GM18520 (cell line): ENCODE results near the gene FAM227A.
"Not testable (repeated sequence)": the region's sequence is repeated elsewhere in the genome, so short reads cannot be mapped to it uniquely, and the experiment has no call there.

Experiments used
- ATAC-seq: cut with Tn5 transposase; IDR thresholded peaks from one replicate; pipeline ENCODE4 v1.9.1; 2021; ENCODE audit not compliant: unreplicated experiment

The FAM227A gene

DNA sequence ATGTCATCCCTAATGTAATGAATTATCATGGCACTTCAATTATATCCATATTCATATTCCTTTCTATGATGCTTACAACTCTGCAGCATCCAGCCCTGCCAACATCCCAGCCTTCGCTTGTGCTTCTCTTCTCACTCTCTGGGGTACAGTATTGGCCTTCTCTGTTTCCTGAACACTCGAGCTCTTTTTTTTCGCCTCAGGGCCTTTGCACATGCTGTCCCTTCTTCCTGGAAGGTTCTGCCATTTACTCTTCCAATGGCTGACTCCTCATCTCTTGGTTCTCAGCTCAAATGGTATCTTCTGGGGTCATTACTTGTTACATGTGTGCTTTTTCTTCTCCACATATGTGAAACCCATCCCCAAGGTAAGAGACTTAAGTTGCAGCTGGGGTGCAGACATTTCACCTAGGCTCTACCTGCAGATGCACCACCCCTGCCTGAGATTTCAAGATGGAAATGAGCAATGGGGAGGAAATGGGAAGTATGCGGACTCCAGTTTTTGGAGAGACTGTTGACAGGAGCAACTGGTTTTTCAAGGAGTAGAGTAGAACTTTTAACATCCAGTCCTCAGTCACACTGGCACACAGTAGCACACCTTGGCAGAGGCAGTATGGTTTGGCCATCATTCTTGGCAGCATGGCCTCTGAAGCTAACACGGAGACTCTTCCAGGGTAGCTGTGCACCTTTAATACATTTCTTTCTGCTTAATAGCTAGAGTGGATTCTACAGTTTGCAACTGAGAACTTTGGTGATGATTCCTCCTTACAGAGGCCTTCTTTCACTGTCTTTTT lies 43.8 kb downstream of the FAM227A start:
- no peak for ATAC-seq

DNA sequence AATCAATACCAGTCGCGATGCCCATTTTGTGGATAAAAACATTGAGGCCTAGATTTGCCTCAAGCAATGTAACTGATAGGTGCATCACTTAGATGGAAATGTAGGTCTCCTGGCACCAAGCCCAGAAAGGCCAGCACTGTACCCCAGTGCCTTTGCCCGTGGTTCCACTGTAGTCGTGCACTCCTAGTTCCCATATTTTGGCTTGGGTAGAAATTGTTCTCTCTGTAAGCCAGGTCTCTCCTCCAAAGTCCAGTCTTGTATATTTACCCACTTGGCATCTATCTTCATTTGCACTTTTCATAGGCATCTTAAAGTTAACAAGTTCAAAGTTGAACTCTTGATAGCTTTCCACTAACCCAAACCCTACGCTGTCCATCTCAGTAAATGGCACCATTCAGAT lies 44.6 kb downstream of the FAM227A start:
- ATAC-seq, result no peak

DNA sequence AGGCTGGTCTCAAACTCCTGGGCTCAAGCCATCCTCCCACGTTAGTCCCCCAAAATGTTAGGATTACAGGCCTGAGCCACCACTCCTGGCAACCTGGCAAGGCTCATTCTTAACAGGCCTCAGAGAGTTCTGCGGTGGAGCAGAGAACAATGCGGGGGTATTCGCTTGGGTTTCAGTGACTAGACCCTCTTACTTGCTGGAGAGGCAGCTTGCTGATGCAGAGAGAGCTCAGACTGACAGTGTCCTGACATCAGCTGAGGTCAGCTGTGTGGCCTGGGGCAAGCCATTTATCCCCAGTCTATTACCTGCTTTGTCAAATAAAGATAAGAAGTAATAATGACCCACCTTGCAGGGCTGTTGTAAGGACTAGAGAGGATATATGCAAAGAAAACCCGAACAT lies 46.0 kb downstream of the FAM227A start:
- no peak for ATAC-seq

DNA sequence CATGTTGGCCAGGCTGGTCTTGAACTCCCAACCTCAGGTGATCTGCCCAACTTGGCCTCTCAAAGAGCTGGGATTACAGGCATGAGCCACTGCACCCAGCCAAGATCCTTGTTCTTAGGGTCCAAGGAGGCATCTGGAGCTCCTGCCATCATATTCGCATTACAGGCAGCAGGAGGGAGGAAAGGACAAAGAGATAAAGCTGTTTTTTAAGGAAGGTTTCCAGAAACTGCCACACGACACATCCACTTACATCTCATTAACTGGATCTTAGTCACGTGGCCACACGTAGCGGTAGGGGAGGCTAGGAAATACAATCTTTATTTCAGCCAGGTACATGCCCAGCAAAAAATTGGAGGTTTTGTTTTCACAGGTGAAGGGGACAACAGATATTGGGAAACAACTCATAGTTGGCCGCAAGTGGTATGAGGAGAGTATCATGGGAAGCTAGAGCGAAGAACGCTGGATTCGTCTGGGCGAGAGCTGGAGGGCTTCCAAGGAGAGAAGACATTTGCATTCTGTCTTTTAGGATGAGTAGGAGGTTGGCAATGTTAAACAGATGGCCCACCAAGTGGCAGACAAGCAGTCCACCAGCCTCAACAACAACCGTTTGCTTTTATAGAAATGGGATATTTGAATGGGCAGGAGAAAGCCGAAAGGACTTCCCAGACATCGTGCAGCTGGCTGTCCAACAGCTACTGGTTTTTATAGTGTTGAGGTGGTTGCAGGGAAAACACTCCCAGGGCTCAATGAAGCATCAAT lies 47.0 kb downstream of the FAM227A start:
- no peak for ATAC-seq

DNA sequence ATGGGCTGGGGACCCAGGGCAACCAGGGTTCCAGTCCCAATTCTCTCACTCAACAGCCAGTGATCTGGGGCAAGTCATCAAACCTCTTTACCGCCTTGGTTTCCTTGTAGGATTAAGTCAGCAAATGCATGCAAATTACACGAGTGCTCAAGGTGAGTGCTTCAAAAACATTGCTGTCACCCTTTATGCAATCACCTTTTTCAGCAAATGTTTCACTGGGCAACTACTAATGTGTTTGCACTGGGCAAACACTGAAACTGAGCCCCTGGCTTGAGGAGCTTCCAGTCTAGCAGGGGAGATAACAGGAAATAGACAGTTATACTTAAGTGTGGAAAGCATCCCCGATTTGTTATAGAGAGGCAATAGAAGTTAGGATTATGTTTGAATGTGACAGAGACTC lies 48.5 kb downstream of the FAM227A start:
- no peak for ATAC-seq

DNA sequence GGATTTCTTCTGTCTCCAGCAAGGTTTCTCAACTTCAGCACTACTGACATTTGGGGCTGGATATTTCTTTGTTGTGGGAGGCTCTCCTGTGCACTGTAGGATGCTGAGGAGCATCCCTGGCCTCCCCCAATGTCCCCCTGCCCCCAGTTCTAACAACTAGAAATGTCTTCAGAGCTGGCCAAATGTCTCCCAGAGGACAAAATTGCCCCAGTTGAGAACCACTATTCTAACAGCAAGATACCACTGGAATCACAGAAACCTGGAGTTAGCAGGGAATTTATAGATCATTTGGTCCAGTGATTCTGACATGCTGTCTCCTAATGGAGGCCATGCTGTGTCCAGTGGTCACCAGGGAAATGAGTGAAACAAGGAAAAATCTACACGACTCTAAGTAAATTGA lies 54.0 kb downstream of the FAM227A start:
- ATAC-seq, result no peak

DNA sequence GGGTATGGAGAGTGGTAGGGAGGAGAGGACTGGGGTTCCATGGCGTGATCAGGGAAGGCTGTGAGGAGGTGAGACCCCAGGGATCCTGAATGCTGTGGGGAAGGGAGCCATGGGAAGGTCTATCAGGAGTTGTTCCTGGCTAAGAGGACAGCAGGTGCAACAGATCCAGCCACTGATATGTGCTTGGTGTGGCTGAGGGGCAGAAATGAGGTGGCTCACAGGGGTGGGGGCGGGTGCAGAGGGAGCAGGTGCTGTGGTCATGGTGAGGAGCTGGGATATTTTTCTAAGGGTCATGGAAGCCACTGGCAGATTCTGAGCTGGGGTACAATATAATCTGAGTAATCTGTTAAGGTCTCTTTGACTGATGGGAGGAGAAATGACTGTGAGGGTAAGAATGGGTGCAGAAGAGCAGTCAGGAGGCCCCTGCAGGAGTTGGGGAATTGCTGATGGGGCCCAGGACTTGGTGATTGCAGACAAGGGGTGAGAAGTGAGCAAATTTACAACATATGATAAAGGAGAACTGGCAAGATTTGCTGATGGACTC lies 54.9 kb downstream of the FAM227A start:
- no peak for ATAC-seq

DNA sequence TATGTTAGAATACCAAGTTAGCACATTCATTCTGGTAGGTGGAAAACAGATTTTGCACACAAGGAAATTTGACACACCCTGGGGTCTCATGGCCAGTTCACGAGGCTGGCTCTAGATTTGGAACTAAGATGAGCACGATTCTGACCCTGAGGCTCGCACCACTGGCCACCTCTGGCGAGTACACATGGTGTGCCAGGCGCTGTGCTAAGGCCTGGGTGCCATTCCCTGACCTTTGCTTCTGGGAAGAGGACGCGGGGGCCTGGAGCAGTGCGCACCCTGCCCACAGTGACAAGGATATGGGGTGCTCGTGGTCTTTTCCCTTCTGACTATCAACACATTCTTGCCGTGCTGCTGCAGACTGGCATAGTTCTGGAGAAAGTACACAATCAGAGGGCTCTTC lies 56.7 kb downstream of the FAM227A start:
- no peak for ATAC-seq

DNA sequence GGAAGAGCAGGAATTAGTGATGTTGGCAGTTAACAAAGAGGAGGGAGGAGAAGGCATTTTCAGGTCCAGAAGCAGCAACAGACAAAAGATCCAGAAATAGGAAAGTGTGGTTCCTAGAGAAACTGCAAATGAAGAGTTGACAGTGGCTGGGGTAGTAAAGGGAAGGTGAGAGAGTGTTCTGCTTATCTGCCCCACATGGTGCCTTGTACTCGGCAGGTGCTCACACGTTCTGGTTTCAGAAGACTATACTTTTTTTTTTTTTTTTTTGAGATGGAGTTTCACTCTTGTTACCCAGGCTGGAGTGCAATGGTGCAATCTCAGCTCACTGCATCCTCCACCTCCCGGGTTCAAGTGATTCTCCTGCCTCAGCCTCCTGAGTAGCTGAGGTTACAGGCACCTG lies 73.3 kb downstream of the FAM227A start:
- ATAC-seq, result not testable (repeated sequence)

DNA sequence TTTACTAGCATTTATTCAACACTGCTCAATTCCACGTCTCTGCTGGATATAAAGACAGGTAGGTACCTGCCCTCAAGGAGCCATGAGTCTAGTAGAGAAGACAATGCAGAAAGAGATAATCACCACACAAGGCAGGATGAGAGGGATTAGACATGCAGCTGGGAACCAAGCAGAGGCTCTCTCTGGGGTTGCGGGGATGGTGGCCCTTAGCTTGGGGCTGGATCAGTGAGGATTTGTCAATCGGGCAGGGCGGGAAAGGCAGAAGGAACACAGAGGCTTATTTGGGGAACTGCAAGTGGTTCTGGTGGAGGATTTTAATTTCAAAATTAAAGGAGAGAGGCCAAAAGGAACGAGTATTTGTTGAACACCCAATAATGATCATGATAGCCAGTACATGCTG lies 77.7 kb downstream of the FAM227A start:
- ATAC-seq, result no peak

DNA sequence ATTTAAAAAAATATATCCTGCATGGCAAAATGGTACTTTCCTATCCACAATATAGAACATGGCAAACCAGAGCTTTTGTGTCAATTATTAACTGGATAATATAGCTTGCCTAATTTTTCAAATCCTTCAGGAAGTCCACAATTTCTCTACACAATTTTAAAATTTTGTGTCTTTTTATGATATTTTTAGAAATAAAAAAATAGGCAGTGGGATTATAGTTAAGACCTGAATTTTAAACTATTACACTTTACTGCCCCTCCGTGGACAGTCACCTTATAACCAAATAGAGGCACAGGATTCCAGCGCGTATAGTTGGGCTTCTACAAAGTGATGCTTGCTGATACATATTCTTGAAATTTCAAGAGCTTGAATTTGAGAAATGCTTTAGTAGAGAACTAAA lies 84.1 kb downstream of the FAM227A start:
- ATAC-seq, result no peak

DNA sequence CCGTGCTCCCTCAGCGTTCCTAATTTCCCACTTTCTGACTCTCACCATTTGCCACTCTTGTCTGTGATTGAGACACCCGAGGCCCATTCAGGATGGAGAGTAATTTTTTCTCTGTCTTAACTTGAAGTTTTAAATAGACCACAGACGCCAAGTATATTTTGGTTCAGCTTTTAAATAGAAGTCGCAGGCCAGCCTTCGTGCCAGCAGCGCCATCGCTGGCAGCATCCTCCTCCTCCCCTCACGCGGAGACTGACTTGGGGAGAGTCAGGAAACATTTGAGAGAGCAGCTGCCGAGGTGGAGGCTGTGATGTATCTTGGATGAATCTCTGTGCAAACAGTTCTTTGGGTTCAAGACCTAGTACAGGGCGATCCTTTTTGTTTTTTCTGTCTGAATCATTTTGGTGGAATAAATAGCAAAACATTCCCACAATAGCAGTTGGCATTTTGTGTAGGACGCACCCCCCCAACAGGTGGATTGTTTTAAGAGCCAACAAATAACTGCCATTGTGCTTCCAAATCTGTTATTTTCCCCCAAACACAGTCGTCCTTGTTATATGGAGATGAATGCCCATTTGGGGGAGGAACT lies 85.3 kb downstream of the FAM227A start:
- no peak for ATAC-seq

DNA sequence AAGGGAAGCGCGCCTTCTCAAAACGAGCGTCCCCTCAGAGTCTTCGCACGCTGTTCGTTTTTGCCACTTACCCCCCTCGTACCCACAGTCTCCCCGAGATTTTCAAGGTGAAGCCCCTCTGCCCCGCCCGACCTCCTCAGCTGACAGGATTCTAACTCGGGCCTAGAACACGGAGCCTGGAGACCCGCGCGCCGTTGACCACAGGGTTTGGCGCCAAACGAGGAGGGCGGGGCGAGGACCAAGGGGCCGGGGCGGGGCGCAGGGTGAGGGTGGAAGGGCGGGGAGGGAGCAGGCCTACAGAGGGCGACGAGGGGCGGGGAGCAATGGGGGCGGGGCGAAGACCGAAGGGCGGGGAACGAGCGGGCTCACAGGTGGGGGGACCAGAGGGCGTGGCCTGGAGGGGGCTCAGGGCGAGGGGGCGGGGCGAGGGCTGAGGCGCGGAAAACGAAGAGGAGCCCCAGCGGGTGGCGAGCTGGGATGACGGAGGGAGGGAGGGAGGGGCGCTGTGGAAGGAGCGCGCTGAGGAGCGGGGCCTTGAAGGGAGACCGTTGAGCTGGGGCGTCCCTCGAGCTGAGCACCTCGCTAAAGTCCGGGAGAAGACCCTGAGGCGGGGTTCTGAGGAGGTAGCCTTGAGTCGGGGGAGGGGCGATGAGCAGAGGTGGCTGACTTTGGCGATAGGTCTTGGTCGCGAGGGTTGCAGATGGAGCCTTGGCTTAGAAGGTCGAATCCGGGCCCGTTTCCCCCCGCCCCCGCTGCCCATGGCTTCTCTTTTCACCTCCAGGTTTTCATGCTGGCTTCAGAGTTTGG lies 86.0 kb downstream of the FAM227A start, which contains the start of gene DMC1:
Gene DMC1 (minus strand): TSS at position 212 of the 807 bp plus-strand sequence. CDS start 1,927 bp downstream, outside the sequence.
- ATAC-seq, result no peak

DNA sequence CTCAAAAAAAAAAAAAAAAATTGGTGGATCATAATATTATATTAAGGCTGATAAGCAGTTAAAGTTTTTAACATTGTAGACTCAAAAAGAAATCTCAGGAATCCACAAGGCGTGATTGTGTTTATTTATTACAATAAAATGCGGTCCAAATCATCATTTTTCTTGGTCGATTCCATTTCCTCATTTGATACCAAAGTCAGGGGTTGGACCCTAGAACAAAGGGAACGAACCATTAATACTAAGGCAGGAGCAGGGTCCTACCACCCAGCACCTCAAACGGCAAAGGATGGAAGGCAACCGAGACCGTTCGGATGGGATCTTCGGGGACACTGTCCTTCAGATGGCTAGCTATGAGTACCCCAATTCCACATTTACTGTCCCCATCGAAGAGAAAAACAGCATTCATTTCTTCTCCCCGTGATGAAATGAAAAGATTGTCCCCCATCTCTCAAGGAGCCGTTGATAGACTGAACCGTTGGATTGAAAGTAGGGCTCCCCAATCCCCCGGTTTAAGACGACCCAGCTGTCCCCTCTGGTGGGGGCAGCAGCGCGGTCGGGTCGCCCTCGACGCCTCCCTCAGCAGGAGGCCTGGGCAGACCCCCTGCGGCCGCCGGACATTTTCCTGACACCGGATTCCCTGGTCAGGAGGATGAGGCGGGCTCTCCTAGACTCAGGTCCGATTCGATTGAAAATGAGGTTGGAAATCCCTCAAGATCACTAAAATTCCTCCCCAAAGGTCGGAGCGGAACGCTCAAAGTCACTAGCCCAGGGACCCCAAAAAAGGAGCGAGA lies 86.8 kb downstream of the FAM227A start:
- no peak for ATAC-seq

DNA sequence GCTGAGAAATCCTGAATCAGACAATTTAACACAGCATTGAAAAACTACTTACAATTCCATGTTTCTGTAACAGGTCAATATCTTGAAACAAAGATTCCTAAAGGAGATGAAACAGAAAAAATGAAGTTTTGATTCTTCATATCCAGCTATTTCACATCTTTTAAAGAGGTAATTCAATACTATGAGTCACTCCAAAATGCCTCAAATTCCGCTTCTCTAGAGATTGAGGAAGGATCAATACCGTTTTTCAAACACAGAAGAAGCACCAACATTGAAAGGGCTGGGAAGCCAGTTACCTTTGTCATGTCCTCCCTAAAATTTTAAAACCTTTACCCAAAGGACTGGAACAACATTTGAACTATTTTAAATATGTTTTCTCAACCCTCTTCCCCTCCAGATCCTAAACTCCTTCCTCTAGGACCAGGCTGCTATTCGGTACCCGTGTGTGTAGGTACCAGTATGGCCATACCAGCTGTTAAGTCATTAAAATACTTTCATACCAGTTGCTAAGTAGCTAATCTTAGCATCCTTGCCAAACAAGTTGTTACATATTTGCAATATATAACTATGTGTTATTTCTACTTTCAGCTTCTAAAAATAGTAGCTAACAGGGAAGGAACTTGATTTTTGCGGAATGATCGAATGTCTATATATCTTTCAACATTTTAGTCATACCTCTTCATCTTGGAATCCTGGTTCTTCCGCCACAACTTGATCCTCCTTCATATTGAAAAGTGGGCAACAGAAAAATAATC lies 88.5 kb downstream of the FAM227A start:
- ATAC-seq, result no peak

DNA sequence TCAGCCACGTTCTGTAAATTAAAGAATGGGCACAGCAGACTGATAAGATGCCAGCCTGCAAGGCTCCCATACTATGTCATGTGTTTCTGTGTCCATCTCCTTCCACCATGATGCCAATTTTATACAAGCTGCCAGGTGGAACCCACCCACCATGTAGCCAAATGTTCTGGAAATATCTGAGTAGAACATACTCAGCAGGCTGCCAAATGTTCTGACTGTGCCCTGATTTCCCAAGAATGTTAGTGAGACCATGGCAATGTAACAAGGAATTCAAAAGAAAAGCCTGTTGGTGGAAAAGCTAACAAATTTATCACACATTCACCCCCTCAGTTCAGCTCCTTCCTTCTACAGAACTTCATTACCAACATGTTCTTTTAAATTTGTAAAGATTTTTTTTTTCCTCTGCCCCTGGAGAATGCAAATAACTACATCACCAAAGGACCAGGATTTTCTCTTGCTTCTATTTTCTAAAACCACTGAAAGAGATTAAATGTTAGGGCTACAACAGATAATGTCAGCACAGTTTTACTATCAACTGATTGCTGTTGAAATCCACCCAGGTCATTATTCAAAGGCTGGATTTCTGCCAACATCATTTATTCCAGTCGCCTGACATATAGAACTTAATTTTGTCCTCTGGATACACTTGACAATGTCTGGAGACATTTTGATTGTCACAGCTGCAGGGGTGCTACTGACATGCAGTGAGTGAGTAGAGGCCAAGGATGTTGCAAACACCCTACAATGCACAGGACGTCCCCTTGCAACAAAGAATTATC lies 89.3 kb downstream of the FAM227A start:
- no peak for ATAC-seq

DNA sequence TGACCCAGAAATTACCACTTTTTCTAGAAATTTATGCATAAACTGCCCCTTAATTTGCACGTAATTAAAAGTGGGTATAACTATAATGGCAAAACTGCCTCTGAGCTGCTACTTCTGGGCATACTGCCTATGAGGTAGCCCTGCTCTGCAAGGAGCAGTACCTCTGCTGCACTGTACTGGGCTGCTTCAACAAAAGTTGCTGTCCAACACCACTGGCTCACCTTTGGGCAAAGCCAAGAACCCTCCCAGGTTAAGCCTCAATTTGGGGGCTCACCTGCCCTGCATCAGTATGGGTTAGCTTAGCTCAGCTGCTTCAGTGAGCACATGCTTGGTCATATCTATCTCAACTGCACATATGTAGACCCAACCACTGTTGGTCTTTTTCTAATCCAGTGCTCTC lies 90.8 kb downstream of the FAM227A start:
- ATAC-seq, result no peak

DNA sequence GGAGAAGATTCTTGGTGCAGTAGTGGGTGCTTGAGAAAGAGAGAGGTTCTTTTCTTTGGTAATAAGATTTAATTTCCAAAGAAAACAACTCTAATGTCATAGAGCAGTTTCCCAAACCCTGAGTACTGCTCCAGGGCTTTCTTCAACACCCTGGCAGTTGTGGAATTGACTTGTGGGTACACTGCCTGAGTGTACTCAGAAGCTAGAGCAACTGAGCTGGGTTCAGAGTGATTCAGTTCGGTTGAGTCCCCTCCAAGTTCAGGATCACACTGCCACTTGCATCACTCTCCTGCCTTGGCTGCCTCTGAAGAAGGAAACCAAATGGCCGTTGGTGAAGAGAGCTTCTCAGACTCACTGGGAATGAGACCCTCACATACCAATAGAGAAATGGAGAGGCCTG lies 91.5 kb downstream of the FAM227A start:
- ATAC-seq, result no peak

DNA sequence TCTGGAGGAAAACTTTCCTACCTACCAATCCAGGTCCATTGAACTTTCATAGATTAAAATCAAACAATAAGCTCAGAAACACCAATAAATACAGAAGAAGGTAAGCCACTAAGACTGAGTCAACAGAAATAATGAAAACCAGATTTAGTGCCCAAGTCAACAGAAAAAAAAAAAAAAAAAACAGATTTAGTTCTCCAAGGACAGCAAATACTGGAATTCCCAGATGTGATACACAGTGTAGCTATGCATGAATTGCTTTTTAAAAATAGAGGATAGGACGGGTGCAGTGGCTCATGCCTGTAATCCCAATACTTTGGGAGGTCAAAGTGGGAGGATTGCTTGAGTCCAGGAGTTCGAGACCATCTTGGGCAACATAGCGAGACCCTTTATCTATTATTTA lies 101.9 kb downstream of the FAM227A start:
- ATAC-seq, result no peak
